Measurements from ENCODE around the gene GCN1.

- TF ChIP-seq POLR2AphosphoS5 (IDR thresholded peaks at IDR 0.05; ENCODE audit: borderline replicate concordance, low read depth, low read length) (no peak), EZH2 (IDR thresholded peaks at IDR 0.05) (no peak), FOXP2 (optimal IDR thresholded peaks at IDR 0.05; ENCODE audit: control extremely low read depth, extremely low read length, insufficient read depth) (no peak)
These were observed 68.5 kb downstream of the GCN1 start for GRCh38 chr12:120125792-120126634.

All from SK-N-MC (cell line).